ENCODE data around the gene LRRC25. TPM values are rescaled to one million over a fixed set of nuclear protein-coding genes. Genes with fewer than 3 reads are reported as not detected.
A peak's percentile ranks its signal among the peaks of the same experiment; 100 is the strongest.
"Not testable (repeated sequence)": the region's sequence is repeated elsewhere in the genome, so short reads cannot be mapped to it uniquely, and the experiment has no call there.

LRRC25 gene
- total RNA-seq, 1 donor from 2014 or later = 0.78 TPM

DNA sequence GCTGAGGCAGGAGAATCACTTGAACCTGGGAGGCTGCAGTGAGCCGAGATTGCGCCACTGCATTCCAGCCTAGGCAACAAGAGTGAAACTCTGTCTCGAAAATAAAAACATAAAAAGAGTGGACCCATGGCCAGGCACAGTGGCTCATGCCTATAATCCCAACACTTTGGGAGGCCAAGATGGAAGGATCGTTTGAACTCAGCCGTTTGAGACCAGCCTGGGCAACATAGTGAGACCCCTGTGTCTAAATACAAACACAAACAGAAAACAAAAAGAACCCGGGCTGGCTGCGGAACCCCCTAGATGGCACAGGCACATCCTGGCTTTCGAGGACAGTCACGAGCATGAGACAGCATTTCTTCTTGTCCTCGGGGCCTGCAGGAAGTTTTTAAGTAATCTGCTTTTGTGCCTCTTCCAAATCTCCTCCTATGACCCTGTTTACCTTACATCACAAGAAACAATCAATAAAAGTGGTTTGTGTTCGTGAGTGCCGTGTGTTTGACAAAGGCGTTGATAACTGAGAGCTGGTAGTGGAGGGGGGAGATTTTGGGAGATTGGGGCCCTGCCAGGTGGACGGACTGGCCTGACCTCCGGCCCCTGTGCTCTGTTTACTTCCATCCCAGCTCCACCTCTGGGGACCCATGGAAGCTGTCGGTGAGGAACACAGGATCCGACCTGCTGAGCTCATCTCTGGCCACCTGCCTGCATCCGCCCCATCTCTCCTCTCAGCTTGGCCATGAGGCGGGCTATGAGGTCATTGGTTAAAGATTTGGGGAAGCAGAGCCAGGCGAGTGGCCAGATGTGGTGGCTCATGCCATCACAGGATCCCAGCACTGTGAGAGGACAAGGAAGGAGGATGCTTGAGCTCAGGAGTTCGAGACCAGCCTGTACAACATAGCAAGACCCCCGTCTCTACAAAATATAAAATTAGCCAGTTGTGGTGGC is 17.3 kb downstream of the LRRC25 start:
- DNase-seq = no peak

DNA sequence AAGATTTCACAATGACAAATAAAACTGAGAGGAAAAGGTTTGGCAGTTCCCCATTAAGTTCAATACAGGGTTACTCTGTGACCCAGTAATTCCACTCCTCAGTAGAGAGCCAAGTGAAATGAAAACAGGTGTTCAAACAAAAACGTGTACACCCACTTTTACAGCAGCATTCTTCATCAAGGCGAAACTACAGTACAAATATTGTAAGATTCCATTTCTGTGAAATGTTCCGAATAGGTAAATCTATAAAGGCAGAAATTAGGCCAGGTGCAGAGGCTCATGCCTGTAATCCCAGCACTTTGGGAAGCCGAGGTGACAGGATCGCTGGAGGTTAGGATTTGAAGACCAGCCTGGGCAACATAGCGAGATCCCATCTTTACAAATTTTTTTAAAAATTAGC is 20.4 kb downstream of the LRRC25 start:
- DNase-seq = no peak

DNA sequence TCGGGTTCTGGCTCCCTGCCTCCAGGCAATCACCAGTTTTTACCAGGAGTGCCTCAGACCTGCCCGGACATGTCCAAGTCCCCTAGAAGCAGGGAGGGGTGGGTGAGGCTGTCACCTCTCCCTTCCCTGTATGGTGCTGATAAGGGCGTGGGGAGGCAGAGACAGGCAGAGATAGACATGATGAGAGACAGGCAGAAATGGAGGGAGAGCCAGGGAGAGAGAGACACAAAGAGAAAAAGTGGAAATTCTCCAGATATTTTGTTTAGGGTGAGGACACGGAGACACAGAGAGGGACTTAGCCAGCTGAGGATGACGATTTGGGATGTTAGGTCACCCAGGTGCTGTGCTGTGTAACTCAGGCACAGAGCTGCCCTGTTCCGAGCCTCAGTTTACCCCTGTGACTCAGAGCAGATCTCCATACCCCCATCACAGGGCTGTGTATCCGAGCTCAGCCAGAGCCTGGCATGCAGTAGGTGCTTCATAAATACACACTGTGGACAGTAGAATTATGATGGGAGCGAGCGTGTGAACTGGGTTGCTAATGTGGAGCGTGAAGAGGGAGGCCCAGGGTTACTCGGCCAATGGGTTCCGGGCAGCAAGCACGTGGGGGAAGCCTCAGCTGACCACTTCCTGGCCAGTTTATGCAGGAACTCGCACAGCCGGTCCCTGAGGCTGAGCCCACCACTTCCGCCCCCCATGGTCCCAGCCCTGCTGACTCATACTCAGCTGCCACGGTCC is 23.4 kb downstream of the LRRC25 start:
- peak; percentile 75 for DNase-seq

DNA sequence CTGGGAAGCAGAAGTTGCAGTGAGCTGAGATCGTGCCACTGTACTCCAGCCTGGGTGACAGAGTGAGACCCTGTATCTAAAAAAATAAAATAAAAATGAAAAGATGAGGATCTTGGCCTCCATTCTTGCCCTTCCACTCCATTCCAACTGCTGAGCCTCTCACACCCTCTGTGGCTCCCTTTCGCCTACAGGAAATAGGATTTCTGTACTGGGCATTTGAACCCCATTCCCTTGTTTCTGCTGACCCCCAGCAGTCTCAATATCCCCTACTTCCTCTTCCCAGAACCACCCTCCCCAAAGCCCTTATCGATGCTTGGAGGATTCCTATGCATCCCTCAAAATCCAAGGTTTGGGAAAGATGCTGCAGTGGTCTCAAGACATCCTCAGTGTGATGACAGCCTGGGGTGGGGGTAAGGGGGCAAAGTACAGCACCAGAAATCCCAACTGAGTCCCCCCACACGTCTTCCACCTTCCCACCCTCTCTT is 24.0 kb downstream of the LRRC25 start:
- DNase-seq = no peak

DNA sequence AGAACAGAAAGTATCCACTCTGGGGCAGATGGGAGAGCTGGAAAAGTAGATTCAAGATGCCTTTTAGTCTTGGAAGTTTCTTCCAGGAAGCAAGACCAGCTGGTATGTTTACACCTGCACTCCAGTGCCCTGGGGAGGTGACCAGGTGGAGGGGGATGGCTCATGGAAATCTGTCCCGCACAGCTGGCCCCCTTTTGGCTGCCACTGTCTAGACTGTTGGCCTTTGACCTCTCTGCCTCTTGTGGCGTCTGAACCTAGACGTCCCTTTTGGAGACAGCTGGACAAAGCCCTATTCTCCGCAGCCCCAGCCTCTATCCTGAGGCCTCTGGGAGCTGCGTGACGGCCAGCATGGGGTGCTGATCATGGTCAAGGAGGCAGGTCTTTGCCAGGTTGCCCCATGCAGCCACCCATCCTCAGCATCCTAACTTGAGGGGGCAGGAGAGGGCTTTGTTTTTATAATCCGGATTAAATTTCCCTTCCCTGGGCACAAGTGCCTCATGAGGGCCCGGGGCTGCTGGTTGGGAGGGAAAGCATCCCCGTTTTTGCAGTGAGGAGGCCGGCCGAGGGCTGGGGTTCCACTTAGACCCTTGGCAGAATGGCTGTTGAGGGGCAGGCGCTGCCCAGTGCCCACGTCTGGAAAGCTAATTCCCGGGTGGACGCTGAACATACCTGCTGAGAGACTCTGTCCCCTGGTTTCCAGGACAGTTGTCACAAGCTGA is 28.8 kb downstream of the LRRC25 start:
- no peak for DNase-seq

DNA sequence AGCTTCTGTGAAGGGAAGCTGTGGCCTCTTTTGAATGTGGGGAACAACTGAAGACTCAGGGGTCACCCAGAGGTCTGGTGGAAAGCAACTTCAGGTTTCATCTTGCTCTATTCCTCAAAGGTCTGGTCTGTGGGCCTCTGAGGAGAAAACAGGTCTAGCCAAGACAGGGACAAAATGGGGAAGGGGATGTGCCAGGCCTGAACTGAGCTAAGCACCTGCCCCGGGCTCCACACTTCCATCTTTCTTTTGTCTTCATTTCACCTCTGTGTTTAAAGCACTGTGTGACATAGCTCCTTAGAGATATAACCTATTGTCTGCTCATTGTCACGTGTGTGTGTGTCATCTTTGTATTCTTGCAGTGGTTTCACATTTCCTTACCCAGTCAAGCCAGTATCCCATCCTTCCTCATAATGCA is 31.4 kb downstream of the LRRC25 start:
- no peak for DNase-seq

DNA sequence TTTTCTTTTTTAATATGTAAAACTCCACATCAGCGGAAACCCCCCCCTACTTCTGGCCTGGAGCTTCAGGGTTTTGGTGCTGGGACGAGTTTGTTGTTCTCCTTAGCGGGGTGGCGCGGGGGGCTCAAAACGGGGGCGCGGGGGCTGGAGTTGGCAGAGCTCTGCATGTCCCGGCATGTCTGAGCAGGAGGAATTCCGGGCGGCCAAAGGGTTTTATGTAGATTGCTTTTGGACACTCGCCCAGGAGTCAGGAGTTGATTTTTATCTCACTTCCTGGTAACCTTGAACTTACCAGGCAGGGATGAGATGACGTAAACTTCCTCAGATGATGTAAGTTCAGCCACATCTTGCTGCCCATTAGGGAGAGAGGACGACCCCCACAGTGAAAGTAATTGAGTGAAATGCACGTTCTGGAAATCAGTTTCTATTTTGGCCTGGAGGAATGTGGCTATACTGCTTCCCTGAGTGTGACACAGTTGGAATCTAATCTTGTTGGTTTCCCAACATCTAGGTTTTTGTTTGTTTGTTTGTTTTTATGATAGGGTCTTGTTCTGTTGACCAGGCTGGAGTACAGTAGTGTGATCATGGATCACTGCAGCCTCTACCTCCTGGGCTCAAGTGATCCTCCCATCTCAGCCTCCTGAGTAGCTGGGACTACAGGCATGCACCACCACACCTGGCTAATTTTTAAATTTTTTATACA is 32.4 kb downstream of the LRRC25 start:
- no peak for DNase-seq

DNA sequence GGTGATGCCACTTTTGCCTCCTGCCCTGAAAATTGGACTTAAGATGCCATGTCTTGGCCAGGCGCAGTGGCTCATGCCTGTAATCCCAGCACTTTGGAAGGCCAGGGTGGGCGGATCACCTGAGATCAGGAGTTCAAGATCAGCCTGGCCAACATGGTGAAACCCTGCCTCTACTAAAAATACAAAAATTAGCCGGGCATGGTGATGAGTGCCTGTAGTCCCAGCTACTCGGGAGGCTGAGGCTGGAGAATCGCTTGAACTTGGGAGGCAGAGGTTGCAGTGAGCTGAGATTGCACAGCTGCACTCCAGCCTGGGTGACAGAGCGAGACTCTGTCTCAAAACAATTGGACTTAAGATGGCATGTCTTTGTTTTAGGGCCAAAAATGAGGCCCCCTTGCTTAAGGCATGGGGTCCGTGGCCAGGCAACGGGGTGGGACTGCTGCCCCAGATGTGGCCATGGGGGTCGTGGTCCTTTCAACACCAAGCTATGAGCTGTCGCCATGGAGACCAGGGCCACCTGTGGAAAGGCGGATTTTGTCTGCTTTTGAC is 33.1 kb downstream of the LRRC25 start:
- DNase-seq = not testable (repeated sequence)

DNA sequence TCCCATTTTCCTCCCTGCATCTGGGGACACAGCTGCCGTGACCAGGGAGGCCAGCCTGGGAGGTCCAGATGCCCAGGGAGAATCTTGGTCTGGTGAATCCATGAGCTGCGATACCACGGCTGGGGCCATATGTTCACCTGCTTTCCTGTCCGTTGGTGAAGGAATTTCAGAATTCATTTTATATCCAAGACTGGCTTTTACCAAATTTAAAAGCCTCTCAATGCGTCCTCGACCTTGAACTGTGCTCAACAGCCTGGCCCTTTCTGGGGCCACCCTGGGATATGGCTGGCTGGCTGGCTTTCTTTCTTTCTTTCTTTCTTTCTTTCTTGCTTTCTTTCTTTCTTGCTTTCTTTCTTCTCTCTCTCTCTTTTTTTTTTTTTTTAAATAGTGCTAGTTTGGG is 33.6 kb downstream of the LRRC25 start:
- DNase-seq = no peak

DNA sequence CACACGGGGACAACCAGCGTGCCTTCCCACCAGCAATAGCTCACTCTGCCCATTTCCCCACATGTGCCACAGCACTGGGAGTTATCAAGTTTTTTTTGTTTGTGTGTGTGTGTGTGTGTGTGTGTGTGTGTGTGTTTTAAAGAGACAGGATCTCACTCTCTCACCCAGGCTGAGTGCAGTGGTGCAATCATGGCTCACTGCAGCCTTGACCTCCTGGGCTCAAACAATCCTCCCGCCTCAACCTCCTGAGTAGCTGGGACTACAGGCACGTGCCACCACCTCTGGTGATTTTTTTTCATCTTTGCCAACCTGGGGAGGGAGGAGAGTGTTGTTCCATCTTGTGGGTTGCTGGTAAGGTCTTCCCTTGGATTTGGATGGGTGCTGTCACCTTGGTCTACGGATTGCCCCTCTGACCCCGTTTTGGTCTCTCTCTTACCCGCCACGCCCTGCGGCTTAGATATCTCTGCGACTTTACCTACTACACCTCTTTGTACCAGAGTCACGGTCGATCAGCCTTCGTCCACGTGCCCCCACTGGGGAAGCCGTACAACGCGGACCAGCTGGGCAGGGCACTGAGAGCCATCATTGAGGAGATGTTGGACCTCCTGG is 34.4 kb downstream of the LRRC25 start:
- no peak for DNase-seq

DNA sequence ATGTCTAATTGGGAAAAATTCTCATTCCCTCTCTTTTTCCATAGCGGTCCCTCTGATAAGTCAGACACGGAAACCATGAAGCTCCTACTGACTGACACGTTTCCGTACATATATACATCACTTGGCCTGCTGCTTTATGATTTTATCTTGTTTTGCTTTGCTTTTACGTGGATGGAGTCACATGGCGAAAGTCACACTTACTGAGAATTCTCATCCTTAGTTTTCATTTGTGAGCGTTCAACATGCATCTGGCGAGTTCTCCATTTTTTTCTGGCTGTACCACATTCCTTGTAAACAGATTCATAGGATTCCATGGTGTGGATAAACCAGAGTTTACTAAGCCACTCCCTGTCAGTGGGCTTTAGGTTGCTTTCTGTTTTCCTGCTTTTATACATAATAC is 35.8 kb downstream of the LRRC25 start:
- no peak for DNase-seq

DNA sequence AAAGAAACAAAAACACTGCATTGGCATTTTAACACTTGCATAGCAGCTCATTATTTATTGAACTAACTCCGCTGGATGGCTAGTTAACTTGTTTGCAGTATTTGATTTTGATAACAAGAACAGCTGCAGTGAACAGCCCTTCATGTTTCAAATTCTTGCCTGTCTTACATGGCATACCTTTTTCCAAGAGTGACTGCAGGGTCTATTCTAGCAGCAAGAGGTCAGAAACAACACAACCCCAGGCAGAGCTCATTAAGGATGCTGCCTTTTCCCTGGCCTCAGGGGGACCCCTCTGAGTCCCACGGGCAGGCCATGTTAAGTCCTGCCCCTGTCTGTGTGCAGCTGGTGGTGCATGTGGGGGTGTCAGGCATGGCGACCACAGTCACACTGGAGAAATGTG is 40.4 kb downstream of the LRRC25 start:
- DNase-seq = no peak

DNA sequence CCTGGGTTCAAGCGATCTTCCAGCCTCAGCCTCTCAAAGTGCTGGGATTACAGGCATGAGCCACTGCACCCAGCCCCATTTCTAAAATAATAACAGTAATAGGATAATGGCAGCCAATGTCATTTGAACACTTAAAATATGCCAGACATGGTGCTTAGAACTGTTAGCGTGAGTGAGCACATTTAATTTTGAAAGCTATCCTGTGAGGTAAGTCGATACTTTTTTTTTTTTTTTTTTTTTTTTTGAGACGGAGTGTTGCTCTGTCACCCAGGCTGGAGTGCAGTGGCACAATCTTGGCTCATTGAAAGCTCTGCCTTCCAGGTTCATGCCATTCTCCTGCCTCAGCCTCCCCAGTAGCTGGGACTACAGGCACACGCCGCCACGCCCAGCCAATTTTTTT is 42.7 kb downstream of the LRRC25 start:
- not testable (repeated sequence) for DNase-seq

DNA sequence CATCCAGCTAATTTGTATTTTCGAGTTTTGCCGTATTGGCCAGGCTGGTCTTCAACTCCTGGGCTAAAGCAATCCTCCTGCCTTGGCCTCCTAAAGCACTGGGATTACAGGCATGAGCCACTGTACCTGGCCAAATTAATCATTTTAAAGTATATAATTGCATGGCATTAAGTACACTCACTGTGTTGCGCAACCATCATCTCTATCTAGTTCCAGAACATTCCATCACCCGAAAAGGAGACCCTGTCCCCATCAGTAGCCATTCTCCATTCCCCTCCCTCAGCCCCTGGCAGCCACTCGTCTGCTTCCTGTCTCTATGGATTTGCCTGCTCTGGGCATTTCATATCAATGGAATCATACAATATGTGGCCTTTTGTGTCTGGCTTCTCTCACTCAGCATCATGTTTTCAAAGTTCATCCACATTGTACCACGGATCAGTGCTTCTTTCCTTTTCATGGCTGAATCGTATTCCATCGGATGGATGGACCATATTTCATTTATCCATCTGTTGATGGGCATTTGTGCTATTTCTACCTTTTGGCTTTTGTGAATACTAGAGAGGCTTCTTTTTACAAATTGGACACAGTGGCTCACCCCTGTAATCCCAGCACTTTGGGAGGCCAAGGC is 43.9 kb downstream of the LRRC25 start:
- no peak for DNase-seq

DNA sequence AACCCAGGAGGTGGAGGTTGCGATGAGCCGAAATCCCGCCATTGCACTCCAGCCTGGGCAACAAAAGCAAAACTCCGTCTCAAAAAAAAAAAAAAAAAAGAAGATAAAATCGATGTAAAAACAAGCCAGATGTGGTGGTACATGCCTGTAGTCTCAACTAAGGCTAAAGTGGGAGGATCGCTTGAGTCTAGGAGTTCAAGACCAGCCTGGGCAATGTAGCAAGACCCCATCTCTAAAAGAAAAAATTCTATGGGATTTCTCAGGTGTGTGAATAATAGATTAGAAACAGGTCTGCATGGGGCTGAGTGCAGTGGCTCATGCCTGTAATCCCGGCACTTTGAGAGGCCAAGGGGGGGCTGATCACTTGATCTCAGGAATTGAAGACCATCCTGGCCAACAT is 45.9 kb downstream of the LRRC25 start:
- DNase-seq = no peak

DNA sequence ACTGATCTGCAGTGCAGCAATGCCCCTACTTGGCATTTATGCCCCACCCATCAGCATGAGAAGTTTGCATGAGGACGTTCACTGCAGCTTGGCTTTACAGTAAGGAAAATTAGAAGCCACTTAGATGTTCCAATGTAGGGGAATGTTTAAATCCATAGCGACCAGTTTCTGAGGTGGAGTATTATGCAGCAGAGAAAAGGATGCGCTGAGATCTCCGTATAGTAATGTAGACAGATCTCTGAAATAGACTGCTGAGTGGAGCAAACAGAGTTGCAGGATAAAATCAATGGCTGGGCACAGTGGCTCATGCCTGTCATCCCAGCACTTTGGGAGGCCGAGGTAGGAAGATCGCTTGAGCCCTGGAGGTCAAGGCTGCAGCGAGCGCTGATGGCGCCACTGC is 46.9 kb downstream of the LRRC25 start:
- DNase-seq = no peak

DNA sequence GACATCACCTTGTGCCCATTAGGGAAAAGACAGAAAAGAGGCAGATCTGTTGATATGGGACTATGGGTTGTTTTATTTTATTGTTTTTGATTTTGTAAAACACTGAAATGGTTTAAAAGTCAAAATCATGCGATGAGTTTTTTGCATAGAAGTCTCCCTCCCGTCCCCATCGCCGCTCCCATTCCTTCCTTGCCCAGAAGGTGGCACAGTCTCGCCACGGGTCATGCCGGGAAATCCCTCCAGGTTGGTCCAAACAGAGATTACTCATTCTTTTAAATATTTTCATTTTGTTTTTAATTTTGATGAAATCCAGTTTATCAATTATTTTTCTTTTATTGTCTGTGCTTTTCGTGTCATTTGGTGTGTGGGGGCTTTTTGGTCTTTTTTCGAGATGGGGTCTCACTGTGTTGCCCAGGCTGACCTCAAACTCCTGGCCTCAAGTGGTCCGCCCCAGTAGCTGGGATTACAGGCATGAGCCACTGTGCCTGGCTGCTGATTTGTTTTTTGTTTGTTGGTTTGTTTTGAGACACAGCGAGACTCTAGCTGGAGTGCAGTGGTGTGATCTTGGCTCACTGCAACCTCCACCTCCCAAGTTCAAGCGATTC is 47.8 kb downstream of the LRRC25 start:
- DNase-seq = no peak

DNA sequence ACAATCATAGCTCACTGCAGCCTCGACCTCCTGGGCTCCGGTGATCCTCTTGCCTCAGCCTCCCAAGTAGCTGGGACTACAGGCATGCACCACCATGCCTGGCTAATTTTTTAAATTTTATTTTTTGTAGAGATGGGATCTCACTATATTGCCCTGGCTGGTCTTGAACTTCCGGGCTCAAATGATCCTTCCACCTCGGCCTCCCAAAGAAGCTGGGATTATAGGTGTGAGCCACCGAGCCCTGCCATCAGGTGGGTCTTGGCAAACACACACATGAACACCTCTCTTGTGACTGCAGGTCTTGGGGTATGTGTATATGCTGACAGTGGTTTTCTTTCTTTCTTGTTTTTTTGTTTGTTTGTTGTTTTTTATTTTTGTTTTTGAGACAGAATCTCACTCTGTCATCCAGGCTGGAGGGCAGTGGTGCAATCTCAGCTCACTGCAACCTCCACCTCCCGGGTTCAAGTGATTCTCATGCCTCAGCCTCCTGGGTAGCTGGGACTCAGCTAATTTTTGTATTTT is 48.5 kb downstream of the LRRC25 start:
- DNase-seq = not testable (repeated sequence)

DNA sequence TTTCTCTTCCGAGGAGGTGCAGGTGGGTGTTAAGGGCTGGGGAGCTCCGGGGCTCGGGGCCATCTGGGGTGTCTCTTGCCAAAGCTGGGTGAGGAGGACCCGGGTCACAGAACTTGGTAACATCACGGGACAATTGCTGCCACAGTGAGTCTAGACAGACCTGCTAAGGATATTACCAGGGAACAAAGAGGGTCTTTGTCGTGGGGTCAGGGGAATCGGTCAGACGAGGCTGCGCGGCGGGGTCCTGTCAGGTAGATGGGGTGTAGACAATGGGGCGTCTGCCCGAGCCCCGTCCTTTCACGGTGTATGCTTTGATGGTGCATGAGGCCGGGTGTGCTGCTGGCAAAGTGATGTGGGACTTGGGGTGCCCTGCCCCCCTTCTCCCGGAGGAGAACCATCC is 49.3 kb downstream of the LRRC25 start:
- no peak for DNase-seq

DNA sequence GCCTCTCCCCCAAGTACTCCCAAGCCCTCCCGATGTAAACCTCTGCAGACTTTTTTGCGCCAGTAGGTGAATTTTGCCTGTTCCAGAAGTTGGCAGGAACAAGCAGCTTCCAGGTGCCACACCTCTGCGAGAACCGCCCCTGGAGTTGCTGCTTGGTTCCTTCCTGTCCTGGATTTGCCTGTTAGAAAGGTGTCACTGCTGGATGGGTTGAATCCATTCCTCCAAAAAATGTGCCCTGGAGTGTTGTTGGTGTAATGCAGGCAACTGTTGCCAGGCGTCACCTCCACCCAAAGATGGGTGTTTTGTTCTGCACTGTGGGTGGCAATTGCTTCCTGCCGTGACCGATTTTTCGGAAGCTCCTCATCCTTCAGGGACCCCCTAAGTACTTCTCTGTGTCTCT is 51.3 kb downstream of the LRRC25 start:
- no peak for DNase-seq
